H1 (cell line): ENCODE measurements around the gene NKX6-1.

Experiments used
- CHD7 ChIP-seq: fragments of 300-600 bp; sonication (generic); IDR thresholded peaks from 2 replicates; pipeline ENCODE4 v1.7.1; 2012; ENCODE audit warnings: low read length, moderate library complexity, mild to moderate bottlenecking, inconsistent platforms; ENCODE audit not compliant: insufficient replicate concordance
- CTCF ChIP-seq, 3 experiments: IDR thresholded peaks; 1 replicate in 2 of 3; 2 replicates in 1 of 3; pipeline versions ENCODE4 v1.5.1 to v1.6.1; 2011; ENCODE audit warnings: low read length in 3 of 3, mild to moderate bottlenecking in 3 of 3, inconsistent platforms in 2 of 3, low read depth in 1 of 3, moderate library complexity in 1 of 3; ENCODE audit not compliant: insufficient read depth in 1 of 3; ENCODE audit errors: control extremely low read depth in 1 of 3
- EZH2 ChIP-seq: fragments of 200-600 bp; sonication (generic); IDR thresholded peaks from 2 replicates; pipeline ENCODE4 v1.7.1; 2012; ENCODE audit warnings: low read depth, mild to moderate bottlenecking, moderate library complexity, low read length, inconsistent platforms; ENCODE audit not compliant: severe bottlenecking
- JUN ChIP-seq: IDR thresholded peaks from 2 replicates; pipeline ENCODE4 v1.6.1; 2011; ENCODE audit warnings: low read depth, mild to moderate bottlenecking, improper control_type of control experiment, low read length
- KDM4A ChIP-seq: IDR thresholded peaks from one replicate; pipeline ENCODE4 v1.7.1; 2012; ENCODE audit warnings: low read depth, mild to moderate bottlenecking, moderate library complexity, low read length, inconsistent platforms; ENCODE audit not compliant: severe bottlenecking
- KDM5A ChIP-seq: fragments of 200-600 bp; IDR thresholded peaks from 2 replicates; pipeline ENCODE4 v1.7.1; 2012; ENCODE audit warnings: mild to moderate bottlenecking, low read length, inconsistent platforms, mixed read lengths
- POLR2A ChIP-seq, 2 experiments: IDR thresholded peaks; 1 replicate in 1 of 2; 2 replicates in 1 of 2; pipeline ENCODE4 v1.6.1; 2011; ENCODE audit warnings: low read depth in 2 of 2, low read length in 2 of 2, mild to moderate bottlenecking in 2 of 2; ENCODE audit errors: control extremely low read depth in 1 of 2
- RAD21 ChIP-seq, 2 experiments: IDR thresholded peaks in 1 of 2; conservative IDR thresholded peaks in 1 of 2; 2 replicates each; pipeline ENCODE4 v1.6.1; 2011; ENCODE audit warnings: low read depth in 2 of 2, low read length in 2 of 2, improper control_type of control experiment in 1 of 2, inconsistent platforms in 1 of 2, mild to moderate bottlenecking in 1 of 2, moderate library complexity in 1 of 2
- RBBP5 ChIP-seq: IDR thresholded peaks from 2 replicates; pipeline ENCODE4 v1.7.1; 2012; ENCODE audit warnings: low read depth, mild to moderate bottlenecking, inconsistent platforms, low read length, moderate library complexity, borderline replicate concordance
- SIN3A ChIP-seq, 2 experiments: IDR thresholded peaks in 1 of 2; conservative IDR thresholded peaks in 1 of 2; 2 replicates each; pipeline ENCODE4 v1.6.1; 2011 to 2012; ENCODE audit warnings: low read length in 2 of 2, improper control_type of control experiment in 1 of 2, low read depth in 1 of 2, mild to moderate bottlenecking in 1 of 2
- TCF12 ChIP-seq: IDR thresholded peaks from 2 replicates; pipeline ENCODE4 v1.6.1; 2011; ENCODE audit warnings: low read depth, mild to moderate bottlenecking, low read length
- TEAD4 ChIP-seq: IDR thresholded peaks from 2 replicates; pipeline ENCODE4 v1.6.1; 2012; ENCODE audit warnings: low read depth, low read length, inconsistent platforms, mixed read lengths

- no peak for TF ChIP-seq POLR2A (IDR thresholded peaks at IDR 0.05; ENCODE audit: control extremely low read depth in 1 of 2, low read depth in 2 of 2, low read length in 2 of 2)
- no peak for TF ChIP-seq JUN
- no peak for TF ChIP-seq RBBP5
- TF ChIP-seq TCF12: no peak
- no peak for TF ChIP-seq RAD21 (IDR thresholded peaks at IDR 0.05 in 1 of 2, conservative IDR thresholded peaks at IDR 0.05 in 1 of 2; ENCODE audit: low read depth in 2 of 2, low read length in 2 of 2)
- no peak for TF ChIP-seq EZH2
- TF ChIP-seq KDM5A: no peak
- TF ChIP-seq KDM4A: no peak
- no peak for TF ChIP-seq CTCF (IDR thresholded peaks at IDR 0.05; ENCODE audit: control extremely low read depth in 1 of 3, insufficient read depth in 1 of 3, low read depth in 1 of 3, low read length in 3 of 3)
- no peak for TF ChIP-seq CHD7
- TF ChIP-seq TEAD4: no peak
- TF ChIP-seq SIN3A (conservative IDR thresholded peaks at IDR 0.05 in 1 of 2, IDR thresholded peaks at IDR 0.05 in 1 of 2; ENCODE audit: low read depth in 1 of 2, low read length in 2 of 2): no peak
Measured at GRCh38 chr4:84527391-84527790, 28.3 kb upstream of the NKX6-1 start.
